Effector CD4-positive, alpha-beta T cell (primary cell): ENCODE measurements around the gene UBE2E2.
"Not testable (repeated sequence)": the region's sequence is repeated elsewhere in the genome, so short reads cannot be mapped to it uniquely, and the experiment has no call there.

ENCODE experiments used
- DNase-seq: peaks from one replicate; pipeline ENCODE4 v3.0.0-alpha.2; 2020

The UBE2E2 gene

DNA sequence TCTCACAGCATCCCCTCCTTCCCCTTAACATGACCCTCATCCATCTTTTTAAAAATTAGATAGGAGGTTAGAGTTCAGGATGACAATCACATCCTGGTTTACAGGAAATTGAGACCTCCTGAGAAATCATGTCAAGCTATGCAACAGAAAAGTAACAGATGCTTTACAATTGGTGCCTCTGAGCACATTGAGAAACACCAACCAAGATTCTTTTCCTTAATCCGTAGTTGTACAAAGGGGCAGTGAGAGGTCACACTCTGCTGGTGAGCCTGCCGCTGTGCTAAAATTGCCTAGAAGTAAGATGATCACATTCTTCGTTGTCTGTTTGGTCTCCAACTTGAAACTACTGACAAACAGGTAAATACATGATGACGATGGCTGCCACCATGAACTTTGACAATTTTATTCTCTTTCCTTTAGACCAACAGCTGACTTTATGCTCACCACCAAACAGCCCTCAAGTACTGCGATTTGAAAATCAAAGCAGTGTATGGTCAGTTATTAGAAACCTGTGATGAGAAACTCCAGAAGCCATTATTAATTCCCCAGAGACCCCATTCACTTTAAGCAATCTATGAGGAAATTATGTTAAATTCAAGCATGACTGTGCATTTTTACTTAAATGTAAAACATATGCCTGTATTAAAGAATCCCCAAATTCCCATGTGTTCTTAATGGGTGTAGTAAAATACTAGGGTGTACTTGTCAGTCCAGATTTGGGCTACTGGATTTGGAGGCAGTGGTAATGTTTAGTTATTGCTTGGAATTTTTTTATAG is 392.0 kb downstream of the UBE2E2 start:
- DNase-seq, result no peak

DNA sequence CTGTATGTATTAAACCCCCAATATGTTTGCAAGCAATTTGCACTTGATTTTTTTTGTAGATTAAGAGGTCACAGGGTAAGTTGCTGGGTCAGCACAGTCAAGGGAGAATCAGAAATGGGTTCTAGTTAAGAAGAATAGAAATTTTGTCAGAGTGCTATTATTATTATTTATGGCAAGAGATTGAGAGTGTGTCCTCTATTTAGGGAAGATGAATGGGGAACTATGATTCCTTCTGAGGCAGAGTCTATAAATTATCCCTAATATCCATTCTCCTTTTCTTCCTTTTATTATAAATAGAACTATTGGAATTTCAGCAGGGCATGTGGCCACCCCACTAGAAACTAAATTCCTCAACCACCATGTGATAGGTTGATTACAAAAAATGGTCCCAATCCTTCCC is 392.7 kb downstream of the UBE2E2 start:
- DNase-seq, result no peak

DNA sequence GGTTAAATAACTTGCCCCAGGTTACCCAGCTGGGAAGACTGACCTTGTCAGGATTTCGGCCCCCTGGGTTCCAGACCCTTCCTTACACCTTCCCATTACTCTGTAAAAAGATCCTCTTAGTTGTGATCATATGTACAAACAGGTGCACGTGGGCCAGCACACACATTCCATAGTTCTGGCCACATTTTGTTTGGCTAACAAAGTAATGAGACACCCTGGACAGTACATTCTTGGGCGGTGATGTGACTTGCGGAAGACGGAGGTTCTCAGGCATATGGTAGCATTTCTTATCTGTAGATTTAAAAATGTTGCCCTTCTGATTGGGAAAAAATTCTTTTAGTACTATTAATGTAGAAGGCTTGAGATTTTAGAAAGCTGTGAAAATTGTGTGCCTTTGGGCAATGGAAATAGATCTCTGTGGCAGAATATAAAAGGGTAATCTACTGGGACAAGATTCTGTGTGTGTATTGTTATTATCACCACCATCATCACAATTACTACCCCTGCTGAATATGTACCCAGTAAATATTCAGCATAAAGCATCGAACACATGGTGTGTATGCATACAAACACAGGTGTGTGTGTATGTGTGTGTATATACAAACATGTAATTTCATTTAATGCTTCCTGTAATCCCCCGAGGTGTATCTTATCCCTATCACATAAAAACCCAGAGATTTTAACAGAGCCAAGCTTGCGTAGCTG is 397.2 kb downstream of the UBE2E2 start:
- no peak for DNase-seq

DNA sequence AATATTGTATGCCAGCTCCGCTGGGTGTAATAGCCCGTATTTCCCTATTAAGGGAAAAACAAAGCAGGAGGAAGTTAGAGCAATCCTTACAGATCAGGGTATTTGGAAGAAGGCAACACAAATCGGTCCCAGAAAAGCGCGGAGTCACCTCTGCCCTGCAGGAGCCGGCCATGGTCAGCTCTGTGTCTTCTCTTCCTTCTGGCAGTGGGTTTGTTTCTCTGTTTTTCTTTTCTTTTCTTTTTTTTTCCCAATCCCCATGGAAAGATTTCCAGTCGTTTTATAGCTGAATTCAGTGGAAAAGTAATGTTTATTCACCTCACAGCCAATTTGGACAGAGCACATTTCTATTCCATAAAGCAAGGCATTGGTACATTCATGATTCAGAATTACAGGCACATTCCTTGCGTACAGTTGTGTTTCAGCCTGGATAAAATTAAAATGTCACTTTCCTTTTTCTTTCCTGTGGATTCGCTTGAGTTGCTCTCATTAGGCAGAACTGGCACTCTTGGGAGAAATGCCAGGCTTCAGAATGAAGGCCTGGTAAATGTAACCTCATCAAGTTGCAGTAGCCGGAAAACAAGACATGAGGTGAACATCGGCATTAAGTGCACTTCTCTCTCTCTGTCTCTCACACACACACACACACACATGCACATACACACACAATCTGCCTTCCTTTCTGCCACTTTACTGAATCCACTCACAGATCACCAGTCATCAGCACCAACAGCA is 398.1 kb downstream of the UBE2E2 start:
- DNase-seq, result no peak

DNA sequence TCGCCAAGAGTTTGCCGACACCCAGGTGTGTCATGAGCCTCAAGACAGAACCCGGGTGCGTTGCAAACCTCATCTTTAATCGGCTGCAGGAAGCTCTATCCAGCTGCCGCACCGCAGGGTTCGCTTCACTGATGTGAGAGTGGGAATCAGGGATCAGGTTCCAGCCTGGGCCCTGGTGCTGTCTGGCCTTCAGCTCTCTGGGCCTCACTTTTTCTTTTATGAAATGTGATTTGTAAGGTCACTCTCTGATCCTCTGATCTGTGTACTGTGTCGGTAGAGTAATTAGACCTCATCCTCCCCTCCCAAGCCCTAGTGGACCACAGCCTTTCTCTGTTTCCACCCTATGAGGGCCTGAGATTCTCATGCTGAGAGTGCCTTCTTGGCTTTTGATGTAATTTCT is 399.8 kb downstream of the UBE2E2 start:
- DNase-seq, result no peak

DNA sequence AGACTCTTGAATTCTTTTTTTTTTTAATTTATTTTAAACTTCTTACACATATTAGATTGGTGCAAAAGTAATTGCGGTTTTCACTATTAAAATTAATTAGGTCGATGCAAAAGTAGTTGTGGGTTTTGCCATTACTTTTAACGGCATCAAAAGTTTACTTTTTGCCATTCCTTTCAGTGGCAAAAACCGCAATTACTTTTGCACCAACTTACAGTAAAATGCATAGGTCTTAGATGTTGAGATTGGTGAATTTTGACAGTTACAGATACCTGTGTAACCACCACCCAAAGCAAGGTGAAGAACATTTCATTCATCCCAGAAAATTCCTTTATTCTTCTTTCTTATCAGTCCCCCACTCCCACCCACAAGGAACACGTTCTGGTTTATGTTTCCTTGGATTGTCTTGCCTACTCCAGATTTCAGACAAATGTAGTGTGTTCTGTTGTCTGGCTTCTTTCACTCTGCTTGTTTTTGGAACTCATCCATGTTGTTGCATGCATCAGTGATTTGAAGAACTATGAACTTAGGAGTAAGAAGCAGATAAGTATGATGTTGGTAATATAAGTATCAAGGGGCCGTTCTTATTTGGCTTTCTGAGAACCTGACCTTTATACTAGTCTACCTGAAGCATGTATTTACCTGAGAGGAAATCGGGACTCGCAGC is 404.2 kb downstream of the UBE2E2 start:
- no peak for DNase-seq

DNA sequence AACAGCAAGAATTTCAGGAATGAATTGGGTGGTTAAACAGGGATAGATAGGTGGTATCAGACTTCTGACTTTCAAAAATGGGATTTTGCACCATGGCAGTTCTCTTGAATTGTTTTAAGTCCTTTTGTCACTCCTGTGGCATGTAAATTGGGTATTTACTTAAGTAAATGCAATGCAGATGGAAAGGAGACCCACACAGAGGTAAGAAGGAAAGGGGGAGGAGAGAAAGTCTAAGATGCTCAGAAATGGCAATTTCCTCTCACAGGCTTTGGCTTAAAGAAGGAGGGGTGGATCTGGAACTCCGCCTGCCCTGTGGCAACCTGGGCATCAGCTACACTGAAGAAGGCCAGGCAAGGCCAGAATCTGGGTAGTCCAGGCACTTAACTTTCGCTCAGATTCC is 405.5 kb downstream of the UBE2E2 start:
- no peak for DNase-seq

DNA sequence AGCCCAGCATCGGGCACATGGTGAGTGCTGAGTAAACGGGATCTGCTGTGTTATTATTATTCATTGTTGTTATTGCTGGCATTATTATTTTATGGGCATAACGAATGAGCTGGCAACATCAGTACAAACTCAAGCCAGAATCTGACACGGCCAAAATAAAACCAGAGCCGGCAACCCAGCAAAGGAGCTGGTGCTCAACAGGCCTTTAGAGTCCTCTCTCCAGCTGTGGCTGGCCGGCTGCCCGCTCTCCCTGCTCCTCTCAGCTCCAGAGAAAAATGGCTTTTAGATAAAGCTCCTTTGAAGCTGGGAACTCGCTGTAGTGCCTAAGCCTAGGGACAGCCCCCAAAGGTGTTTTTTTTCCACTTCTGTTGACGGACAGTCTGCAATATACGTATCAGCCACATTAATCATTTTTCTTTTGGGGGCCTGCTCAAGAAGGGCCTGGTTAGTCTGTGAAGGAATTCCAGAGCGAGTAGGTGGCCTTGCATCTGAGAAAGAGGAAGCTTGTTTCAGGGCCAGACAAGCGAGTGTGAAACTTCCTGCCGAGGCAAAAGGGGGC is 408.7 kb downstream of the UBE2E2 start:
- DNase-seq, result no peak

DNA sequence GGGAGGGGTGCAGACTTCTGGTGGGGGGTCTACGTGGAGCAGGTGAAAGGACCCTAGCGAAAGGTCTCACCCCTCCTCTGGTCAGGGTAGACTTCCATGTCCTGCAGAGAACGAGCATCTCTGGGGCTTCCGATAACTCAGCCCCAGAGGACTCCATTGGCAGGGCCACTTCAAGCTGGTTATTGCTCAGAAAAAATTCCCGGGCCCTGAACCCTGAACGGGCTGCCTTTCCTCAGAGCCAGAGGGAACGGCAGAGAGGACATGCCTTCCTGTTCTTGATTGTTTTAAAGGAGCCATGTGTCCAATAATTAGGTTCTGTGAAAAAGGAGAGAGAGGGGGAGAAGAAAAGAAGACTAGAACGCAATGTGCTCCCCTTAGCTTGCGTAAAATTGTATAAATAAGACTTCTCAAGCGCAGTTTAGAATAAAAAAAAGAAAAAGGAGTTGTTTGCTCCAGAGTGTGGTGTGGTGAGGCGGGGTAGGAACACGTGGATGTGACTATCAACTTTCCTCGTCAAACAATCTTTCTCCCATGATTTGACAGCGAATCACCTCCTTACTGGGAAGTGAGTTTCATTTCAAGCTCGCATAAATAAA is 409.3 kb downstream of the UBE2E2 start:
- DNase-seq, result no peak

DNA sequence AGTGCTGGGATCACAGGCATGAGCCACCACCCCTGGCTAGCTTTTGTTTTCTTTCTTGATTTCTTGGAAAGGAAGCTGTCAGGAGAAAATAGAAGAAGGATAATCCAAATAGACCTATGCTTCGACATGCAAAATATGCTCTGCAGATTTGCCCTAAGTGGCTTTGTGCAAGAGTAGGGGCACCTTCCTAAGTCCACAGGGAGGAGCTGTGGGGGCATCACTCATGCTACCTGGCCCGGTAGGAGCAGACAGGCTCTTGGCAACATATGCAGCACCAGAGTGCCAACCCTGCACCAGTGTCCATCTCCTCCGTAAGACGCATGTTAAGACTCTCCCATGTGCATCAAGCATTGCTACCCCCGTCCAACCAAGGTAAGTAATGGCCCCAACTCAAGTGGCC is 411.9 kb downstream of the UBE2E2 start:
- DNase-seq, result no peak

DNA sequence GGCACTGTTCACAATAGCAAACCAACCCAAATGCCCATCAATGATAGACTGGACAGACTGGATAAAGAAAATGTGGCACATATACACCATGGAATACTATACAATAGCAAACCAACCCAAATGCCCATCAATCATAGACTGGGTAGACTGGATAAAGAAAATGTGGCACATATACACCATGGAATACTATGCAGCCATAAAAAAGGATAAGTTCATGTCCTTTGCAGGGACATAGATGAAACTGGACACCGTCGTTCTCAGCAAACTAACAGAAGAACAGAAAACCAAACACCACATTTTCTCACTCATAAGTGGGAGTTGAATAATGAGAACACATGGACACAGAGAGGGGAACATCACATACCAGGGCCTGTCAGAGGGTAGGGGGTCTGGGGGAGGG is 415.3 kb downstream of the UBE2E2 start:
- not testable (repeated sequence) for DNase-seq

DNA sequence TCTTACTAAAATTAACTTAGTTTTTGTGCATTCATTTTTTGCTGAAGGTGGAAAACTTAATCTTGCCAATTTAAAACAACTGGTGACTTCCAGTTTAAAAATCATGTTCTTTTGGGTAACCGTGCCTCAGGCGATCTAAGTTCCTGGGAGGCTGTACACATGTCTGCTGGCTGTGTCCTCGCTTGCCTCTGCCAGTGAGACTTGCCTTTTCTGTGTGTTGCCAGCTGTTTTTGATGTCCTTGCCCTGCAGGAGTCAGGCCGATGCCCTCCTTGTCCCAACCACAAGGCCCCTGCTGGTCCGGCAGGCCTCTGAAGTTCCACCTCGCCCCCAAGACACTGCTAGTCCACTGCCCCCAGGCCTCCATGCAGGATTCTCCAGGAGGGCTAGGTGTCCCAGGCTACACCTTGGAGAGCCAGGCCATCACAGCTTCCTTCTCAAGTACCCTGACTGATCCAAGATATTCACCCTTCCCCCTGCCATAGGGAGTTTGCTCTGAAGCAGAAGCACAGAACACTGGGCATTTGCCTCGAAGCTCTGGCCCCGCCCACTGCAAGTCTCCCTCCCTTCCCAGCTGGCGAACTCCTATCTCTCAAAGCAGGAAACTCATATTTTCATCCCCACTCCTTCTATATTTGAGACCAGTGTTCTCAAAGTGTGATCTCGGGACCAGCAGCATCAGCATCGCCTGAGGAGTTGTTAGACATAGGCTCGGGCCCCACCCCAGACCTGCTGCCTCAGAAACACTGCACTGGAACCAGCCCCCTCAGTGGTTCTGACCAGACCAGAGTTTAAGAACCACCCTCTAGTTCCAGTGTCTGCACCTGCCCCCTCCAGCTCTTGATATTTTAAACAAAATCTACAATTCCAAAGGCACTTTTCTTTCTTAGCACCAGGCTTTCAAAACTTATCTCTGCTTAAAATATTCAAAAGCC is 416.8 kb downstream of the UBE2E2 start:
- DNase-seq, result no peak

DNA sequence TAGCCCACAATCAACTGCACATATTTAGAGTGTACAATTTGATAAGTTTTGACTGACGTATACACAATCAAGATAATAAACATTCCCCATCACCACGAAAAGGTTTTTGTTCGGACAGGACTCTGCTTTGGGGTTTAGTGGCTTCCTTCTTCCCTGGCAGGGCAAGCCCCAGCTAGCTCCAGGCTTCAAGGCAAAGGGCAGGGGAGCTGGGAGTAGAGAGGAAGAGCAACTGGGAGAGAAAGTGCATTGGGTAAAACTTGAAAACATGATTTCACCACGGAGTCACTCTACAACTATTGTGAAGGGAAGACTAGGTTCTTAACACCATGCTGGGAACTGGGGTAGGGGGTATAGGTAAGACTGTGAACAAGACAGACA is 417.5 kb downstream of the UBE2E2 start:
- DNase-seq, result no peak

DNA sequence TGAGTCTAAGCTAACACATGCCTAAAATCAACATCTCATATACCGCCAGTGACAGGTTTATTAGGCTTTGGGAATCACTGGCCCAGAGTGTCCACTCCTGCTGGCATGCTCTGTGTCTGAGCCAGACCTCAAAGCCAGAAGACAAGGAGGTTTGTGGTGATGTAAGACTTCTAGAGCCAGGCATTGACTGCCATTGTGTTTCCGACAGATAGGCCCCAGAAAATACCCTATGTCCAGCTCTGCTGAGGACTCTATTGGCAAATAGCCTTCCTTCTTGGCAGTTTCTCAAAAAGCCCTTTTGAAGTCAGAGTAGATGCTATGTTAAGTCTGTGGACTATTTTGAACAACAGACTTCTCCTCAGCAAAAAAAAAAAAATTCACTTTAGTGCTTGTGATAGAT is 420.7 kb downstream of the UBE2E2 start:
- no peak for DNase-seq

DNA sequence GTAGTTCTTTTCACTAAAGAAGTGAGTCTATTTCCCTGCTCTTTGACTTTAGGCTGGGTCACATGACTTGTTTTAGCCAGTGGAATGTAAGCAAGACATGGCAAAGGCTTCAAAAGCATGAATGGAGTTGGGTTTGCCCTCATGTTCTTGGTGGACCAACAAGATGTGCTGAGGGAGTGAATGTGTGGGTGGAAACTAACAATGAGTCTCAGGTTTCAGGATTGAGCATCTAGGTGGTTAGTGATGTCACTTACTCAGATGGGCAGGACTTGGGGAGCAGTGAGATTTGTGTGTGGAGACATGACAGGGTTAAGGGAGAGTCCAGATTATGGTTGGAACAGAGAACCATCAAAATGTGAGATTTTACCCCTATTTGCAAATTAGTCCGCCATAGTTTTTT is 421.2 kb downstream of the UBE2E2 start:
- no peak for DNase-seq

DNA sequence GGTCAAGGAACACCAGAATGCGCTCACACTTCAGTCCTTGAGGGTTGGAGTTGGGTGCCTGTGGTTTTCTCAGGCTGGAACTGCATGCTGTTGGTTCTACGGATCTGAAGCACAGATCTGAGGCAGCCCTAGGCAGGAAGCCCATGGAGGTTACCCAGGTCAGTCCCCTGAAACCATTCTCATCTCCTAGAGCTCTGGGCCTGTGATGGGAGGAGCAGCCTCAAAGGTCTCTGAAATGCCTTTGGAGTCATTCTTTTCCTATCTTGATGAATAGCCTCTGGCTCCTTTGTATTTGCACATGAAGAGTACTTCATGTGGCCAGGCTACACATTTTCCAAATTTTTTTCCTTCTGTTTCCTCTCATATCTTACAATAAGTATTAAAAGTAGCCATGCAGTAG is 423.3 kb downstream of the UBE2E2 start:
- DNase-seq, result no peak

DNA sequence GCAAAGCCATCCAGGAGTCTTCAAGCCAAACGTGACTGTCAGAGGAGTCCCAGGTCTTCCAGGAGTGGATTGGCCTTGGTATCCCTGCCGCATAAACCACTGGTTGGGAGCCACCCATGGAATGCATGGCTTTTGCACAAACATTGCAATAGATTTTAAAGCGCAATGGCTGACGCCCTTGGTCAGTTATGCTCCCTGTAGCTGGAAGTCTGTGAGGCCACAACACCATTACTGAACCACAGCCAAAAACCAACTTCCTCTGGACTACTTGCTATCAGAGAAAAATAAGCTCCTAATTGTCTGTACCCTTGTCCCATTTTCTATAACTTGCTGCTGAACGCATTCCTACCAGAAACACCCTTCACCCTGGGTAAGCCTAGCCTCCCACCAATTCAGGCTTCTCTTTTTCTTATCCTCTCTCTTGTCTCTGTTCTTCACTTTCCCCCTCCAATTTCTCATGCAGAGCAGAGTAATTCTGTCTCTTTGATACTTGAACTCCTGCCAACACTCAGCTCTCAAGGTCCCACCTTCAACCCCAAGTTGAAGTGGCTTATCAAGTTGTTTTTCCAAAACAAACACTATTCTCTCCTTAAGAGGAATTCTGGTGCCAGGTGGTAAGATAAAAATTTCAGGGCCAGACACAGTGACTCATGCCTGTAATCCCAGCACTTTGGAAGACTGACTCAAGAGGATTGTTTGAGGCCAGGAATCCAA is 426.2 kb downstream of the UBE2E2 start:
- no peak for DNase-seq

DNA sequence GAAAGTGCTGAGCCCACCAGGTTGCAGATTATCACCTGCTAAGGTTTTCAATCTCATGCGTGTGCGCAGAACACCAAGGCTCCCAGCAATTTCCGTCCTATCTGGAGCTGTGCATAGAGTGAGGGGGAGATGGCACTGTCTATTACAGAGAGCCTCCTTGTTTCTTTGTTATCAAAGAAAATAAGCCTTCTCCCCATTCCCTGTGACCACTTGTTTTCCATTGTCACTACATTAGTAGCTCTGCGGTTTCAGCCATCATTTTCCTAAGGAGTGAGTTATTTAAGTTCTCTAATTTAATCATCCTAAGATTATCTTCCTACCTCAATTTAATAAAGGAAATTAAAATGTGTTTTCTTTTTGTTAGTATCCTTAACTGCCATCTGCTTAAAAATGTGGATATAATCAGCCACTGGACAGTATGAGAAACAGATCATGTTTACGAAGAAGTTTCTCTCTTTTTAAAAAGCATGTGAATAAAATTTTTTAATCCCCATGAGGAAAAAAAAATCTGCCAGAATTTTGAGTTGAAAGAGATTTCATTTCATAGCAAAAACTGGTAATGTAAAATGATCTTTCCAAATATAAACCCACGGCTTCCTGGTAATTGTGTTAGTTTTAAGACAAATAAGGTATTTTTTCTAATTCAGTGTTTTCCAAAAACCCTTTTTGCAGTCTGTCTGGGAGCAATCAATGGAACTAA is 430.3 kb downstream of the UBE2E2 start:
- no peak for DNase-seq

DNA sequence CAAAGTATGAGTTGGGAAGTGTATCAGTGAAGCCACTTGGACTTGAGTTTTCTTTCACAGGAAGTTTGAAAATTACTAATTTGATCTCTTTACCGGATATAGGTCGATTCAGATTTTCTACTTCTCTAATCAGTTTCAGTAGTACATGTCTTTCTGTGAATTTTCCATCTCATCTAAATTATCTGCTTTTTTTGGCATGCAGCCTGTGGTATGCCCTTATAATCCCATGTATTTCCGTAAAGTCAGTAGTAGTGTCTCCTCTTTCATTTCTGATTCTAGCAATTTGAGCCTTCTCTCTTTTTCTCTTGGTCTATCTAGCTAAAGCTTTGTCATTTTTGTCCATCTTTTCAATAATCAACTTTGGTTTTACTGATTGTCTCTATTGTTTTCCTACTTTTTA is 434.2 kb downstream of the UBE2E2 start:
- DNase-seq, result no peak

DNA sequence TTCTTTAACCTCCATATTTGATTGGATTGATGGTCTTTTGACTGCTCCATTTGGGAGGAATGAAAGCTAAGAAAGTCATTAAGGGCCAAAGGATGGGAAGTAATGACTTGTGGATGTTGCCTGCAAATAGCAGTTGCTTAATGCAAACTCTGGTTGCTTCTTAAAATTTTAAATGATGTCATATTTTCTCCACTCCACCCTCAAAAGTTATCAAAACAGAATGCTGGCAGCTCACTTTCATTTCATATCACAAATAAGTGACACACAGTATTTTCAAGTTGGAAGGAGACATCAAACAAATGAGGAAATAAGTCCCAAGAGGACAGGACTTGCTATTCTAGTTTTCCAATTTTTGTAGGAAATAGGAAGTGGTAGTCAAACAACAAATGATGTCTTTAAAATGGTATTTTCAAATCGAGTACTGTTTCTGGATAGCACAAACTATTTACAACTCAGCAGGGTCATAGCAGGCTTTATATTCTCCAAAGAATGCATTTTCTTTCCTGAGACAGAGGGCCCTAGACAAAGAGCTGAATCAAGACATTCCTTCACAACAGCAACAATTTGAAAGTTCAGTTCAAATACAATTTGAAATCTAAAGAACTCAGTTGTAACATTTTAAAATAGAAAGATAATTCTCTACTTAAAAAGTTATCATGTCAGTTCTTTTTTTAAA is 437.5 kb downstream of the UBE2E2 start:
- no peak for DNase-seq
